RPMI7951 (cell line): ENCODE results near the gene CYBB. TPM values are rescaled to one million over a fixed set of nuclear protein-coding genes. Genes with fewer than 3 reads are reported as not detected.
"Not testable (repeated sequence)": the region's sequence is repeated elsewhere in the genome, so short reads cannot be mapped to it uniquely, and the experiment has no call there.

ENCODE experiments used
- DNase-seq: peaks from one replicate; pipeline ENCODE4 v3.0.0-alpha.2; 2012; ENCODE audit warnings: low read depth
- total RNA-seq: library from RNA; depleted of rRNA; stranded (reverse); fragments of >200 nt; shearing (Covaris generic); gene quantifications from 2 replicates; pipeline ENCODE4 v1.2.3, GENCODE V29; 2014; rRNA removed

Gene CYBB
- not detected in 2 replicates for total RNA-seq

DNA sequence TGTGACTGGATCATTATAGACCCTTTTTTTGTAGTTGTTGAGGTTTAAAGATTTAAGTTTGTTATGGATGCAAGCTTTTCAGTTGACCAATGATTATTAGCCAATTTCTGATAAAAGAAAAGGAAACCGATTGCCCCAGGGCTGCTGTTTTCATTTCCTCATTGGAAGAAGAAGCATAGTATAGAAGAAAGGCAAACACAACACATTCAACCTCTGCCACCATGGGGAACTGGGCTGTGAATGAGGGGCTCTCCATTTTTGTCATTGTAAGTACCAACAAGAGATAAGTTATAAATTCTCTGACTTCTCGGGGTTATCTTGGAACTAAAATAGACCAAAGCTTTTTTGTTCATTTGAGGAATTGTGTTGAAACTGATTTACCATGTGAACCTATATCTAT is at the start of gene CYBB:
Gene CYBB (plus strand): TSS at position 203 of the 400 bp plus-strand sequence. CDS start 19 bp downstream, at position 222.
- DNase-seq, result no peak

DNA sequence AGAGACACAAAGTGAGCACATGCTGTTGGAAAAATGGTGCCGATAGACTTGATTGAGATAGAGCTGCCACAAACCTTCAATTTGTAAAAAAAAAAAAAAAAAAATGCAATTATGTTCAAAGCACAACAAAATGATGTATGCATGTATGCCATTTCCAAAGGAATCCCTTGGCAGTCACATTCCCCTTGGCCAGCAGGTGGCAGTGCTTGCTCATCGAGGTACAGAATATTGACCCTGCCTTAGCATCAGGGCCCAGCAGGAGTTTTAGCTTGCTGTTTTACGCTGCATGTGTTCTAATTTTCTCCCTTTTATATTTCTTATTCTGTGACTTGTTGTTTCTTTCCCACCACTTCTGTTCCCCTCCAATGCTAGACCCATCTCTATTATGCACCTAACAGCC is 34.5 kb upstream of the CYBB start:
- DNase-seq, result peak; percentile 65

DNA sequence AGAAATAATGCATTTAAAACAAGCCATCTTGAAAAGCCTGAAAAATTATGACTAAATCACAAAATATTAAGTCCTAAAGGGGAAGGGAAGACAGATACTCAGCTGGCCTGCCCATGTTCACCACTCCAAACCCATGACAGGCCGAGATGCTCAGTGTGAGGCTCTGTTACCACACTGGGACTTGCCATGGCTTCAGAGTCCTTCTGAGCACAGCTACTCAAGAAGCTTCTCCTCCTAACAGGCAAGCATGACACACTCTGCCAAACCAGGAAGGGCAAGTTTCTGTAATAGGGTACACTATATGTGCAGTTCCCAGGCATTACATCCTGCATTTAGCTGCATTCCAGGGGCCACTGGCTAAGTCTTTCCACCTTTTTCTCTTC is 34.0 kb upstream of the CYBB start:
- DNase-seq, result no peak

DNA sequence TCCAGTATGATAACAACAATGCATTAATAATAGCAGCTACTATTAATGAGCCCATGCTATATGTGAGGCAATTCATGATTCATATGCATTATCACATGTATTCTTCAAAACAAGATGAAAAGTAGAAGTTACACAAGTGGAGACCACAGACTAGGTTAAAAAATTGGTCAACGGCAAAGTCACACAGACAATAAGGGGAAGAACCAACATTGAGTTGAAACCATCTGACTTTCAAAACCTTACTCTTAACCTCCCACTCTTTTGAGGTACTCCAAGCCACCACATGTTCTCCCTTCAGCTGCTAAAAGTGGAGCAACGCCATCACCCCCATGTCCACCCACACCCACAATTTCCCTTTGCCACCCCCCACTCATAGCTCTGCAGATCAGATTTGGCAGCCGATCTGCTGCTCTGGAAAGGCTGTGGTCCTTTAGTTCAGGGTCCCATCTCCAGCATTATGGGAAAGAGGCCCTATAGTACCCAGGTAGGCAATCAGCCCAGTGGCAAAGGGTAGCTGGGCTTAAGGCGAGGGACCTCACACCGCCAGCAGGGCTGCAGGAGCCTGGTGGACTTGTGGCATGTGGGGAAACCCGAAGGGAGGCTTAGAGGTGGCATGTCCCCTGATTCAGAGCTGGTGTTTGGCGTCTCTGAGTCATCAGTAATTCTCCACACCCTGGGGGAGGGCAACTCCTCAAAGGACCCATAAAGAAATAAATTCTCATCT is 33.5 kb upstream of the CYBB start:
- peak; percentile 72 for DNase-seq

DNA sequence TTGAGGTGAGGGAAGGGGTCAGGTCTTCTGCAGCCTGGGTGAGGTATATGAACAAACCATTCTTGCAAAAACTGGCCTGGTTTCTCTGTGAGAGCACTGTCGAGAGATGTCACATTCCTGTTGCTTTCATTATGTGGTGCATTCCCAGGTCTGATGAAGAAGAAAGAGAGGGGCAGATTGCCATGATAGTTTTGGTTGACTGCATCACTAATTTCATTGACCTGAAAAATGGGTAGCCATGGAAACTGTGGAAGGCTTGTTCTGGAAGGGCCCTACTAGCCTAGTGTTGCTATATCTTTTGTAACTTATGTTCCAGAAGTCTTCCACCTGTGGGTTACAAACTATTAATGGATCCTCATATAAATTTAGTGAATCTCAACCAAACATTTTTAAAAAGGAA is 32.9 kb upstream of the CYBB start:
- no peak for DNase-seq

GRCh38 chrX:37752281-37752680 is 27.6 kb upstream of the CYBB start:
- no peak for DNase-seq

DNA sequence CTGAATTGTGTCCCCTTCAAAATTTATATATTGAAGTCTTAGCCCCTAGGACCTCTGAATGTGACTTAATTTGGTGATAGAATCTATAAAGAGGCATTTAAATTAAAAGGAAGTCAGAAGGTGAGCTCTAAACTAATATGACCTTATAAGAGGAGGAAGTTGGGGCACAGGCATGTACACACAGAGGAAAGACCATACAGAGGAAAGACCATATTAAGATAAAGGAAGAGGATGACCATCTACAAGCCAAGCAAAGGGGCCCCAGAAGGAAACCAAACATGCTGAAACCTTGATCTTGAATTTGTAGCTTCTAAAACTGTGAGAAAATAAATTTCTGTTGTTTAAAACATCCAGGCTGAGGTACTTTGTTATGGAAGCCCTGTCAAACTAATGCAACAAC is 26.9 kb upstream of the CYBB start:
- no peak for DNase-seq

DNA sequence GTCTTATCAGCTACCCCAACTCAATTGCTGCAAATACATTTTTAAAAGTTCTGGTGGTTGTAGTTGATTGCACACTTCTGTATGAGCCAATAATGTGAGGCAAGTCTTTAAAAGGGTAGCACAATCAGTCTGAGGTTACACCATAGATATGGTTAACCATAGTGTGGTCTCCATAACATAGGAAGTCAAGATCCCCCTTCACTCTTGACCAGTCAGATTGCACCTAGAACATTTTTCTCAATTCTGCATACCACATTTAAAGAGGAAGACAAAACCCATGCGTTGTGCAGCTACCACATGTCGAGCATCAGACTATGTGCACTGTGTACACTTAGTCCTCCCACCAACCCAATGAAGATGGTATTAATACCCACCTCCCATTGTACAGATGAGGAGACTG is 26.5 kb upstream of the CYBB start:
- DNase-seq, result no peak

DNA sequence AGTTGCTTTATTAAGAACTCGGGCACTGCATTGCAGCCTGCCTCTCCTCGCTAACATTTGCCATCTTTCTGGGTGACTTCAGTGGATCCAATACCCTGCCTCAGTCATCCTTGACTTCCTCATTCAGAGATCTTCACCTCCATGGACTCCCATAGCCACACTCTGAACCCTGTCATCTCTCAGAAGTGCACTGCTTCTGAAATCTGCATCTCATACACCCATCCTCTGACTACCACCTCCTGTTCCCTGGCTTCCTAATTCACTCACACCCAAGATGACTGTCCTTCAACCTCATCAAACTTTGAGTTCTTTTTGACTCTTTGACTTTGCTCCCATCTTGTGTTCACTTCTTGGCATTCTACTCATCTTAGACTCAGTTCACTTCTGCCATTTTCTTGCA is 25.3 kb upstream of the CYBB start:
- DNase-seq, result no peak

DNA sequence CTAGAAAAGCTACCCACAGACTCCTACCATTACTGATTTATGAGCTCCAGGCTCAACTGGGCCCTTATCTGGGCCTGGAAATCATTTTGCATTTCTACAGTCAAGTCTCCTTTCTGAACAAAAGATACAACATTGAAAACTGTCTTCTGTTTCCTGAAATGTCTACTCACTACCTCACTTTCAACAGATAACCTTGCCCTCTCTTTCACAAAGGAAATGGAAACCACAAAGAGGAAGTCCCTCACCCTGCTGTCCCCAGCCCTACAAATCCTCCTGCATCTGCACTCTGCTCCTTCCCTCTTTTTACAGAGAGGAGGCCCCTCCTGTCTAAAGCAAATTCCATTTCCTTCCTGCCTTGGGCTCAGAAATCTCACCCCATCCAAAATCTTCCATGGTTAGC is 24.8 kb upstream of the CYBB start:
- no peak for DNase-seq

GRCh38 chrX:37757082-37757481 is 22.8 kb upstream of the CYBB start:
- DNase-seq, result no peak

GRCh38 chrX:37759351-37759750 is 20.5 kb upstream of the CYBB start:
- DNase-seq, result no peak

GRCh38 chrX:37759878-37760418 is 19.9 kb upstream of the CYBB start:
- DNase-seq, result no peak

GRCh38 chrX:37763400-37763799 is 16.5 kb upstream of the CYBB start:
- DNase-seq, result no peak

DNA sequence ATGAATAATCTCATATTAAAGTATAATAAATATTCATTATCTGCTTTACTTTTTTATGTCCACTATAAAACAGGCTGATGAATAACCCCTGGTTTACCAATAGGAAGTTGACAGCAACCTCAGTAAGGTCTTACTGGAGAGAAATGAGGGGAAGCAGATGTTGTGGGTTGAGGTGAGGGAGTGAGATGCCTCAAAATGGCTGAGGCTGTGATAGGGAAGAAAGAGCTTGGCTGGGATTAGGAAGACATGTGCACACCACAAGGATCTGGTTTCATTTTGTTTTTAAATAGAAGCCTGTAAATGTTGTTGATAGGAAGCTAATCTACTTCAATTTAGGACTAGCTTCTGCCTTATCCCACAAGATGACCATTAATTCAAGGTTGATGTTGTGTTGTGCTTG is 14.4 kb upstream of the CYBB start:
- no peak for DNase-seq

GRCh38 chrX:37767430-37767829 is 12.4 kb upstream of the CYBB start:
- DNase-seq, result no peak

DNA sequence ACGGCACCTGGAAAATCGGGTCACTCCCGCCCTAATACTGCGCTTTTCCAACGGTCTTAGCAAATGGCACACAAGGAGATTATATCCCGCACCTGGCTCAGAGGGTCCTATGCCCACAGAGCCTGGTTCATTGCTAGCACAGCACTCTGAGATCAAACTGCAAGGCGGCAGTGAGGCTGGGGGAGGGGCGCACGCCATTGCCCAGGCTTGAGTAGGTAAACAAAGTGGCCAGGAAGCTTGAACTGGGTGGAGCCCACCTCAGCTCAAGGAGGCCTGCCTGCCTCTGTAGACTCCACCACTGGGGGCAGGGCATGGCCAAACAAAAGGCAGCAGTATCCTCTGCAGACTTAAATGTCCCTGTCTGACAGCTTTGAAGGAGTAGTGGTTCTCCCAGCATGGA is 11.0 kb upstream of the CYBB start:
- not testable (repeated sequence) for DNase-seq

- DNase-seq, result no peak
Observed at GRCh38 chrX:37776283-37776986, 3.4 kb upstream of the CYBB start.

DNA sequence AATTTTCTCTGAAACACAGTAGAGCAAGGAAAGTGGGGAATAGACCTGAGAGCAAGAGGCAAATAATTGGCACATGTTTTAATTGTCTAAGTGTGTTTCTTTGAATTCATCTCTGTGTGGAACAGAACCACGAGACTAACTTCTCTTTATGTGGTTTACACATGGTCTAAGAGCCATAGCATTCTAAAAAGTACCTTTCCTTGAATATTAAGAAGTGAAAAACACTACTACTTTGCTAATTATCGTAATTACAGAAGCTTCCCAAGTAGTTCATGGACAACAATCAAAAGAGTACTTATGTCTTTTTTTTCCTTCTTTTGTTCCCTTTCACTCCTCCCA is 2.9 kb upstream of the CYBB start:
- DNase-seq, result no peak

- DNase-seq, result no peak
Observed at GRCh38 chrX:37781081-37781480, 1.2 kb downstream of the CYBB start.

DNA sequence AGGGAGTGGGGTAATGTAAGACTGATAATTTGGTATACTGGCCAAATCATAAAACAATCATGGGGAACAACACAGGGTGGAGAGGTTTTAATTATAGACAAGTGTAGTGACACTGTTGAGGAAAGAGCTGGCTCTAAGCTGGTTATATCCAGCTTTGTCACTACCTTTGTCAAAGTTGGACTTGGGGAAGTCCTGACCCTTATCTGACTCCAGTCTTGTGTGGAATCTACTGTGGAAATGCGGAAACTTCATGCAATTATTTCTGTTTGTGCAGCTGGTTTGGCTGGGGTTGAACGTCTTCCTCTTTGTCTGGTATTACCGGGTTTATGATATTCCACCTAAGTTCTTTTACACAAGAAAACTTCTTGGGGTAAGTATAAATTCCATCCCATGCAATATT is 2.0 kb downstream of the CYBB start:
- DNase-seq, result no peak

DNA sequence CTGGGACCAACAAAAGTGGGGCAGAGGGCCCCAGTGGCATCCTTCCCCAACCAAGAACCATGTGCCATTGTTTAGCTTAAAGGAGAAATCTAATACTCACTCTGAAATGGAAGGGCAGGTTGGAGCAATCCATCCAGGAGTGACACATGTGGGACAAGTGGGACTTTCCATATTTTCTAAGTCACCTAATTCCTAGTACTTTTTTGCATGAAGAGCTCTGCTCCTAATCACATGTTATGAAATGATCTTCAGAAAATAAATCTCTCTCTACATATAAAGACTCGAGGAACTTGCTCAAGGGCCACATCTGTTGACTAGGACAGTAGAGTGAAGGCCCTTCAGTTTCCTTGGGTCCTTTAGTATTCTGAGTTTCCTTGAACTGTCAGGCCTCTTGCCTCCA is 2.5 kb downstream of the CYBB start:
- DNase-seq, result no peak

GRCh38 chrX:37783305-37783704 is 3.4 kb downstream of the CYBB start:
- DNase-seq, result no peak
